PC-9 (cell line): Measurements from ENCODE around the gene DCAF6. TPM values are rescaled to one million over a fixed set of nuclear protein-coding genes. Genes with fewer than 3 reads are reported as not detected.

Source experiments
- BruUV-seq: library from RNA; stranded (reverse); fragments of 400-500 nt; replicated peaks from 2 replicates; lab custom pipeline; 2021; lab: Mats Ljungman, UMichigan
- CTCF ChIA-PET: fragments of 300-600 bp; sonication (Branson Sonifier 250); formaldehyde crosslinking; loops from one replicate; lab custom pipeline; 2022; ENCODE audit warnings: antibody characterized with exemption; lab: Charles Lee
- POLR2A ChIA-PET: fragments of 300-600 bp; sonication (Branson Sonifier 250); formaldehyde crosslinking; loops from one replicate; lab custom pipeline; 2022; ENCODE audit warnings: antibody characterized with exemption; ENCODE audit not compliant: unreplicated experiment; lab: Charles Lee
- DNase-seq, 2 experiments: peaks; one replicate each; pipeline versions ENCODE4 v3.0.0 to v3.0.0-alpha.2; 2015 to 2022; ENCODE audit warnings: mixed read lengths in 1 of 2
- H2AFZ ChIP-seq: fragments of 200-600 bp; sonication (generic); 2 replicates; pipeline ENCODE4 v1.8.1; 2017; ENCODE audit warnings: antibody characterized with exemption
- H3F3A ChIP-seq: fragments of 200-600 bp; sonication (generic); 2 replicates; pipeline ENCODE4 v1.8.1; 2017; ENCODE audit warnings: antibody characterized with exemption, mild to moderate bottlenecking, low read depth; ENCODE audit not compliant: insufficient read depth
- H3K27ac ChIP-seq: fragments of 200-600 bp; sonication (generic); 2 replicates; pipeline ENCODE4 v1.6.1; 2016; ENCODE audit warnings: mixed run types
- H3K27me3 ChIP-seq: fragments of 200-600 bp; sonication (generic); 2 replicates; pipeline ENCODE4 v1.6.1; 2016; ENCODE audit warnings: low read depth, mixed run types; ENCODE audit not compliant: insufficient read depth
- H3K36me3 ChIP-seq: fragments of 200-600 bp; sonication (generic); 2 replicates; pipeline ENCODE4 v1.6.1; 2016; ENCODE audit warnings: low read depth, mixed run types
- H3K4me1 ChIP-seq: fragments of 200-600 bp; sonication (generic); replicated peaks from 2 replicates; pipeline ENCODE4 v1.6.1; 2016; ENCODE audit warnings: mixed run types; ENCODE audit not compliant: insufficient read depth
- H3K4me2 ChIP-seq: fragments of 200-600 bp; sonication (generic); 2 replicates; pipeline ENCODE4 v1.6.1; 2017; ENCODE audit warnings: mixed run types
- H3K4me3 ChIP-seq: fragments of 200-600 bp; sonication (generic); 2 replicates; pipeline ENCODE4 v1.6.1; 2016; ENCODE audit warnings: mixed run types
- H3K79me2 ChIP-seq: fragments of 200-600 bp; sonication (generic); 2 replicates; pipeline ENCODE4 v1.6.1; 2017; ENCODE audit warnings: low read depth, mixed run types
- H3K9me2 ChIP-seq: fragments of 200-600 bp; sonication (generic); 2 replicates; pipeline ENCODE4 v1.8.1; 2017; ENCODE audit warnings: mild to moderate bottlenecking; ENCODE audit not compliant: insufficient read depth
- H3K9me3 ChIP-seq: fragments of 200-600 bp; sonication (generic); 2 replicates; pipeline ENCODE4 v1.8.1; 2016; ENCODE audit warnings: low read depth; ENCODE audit not compliant: insufficient read depth
- H4K20me1 ChIP-seq: fragments of 200-600 bp; sonication (generic); 2 replicates; pipeline ENCODE4 v1.8.1; 2017; ENCODE audit not compliant: insufficient read depth
- CTCF ChIP-seq: fragments of 200-600 bp; sonication (generic); conservative IDR thresholded peaks from 2 replicates; pipeline ENCODE4 v1.6.1; 2017; ENCODE audit warnings: mixed run types, antibody characterized with exemption, mild to moderate bottlenecking, moderate library complexity
- EZH2 ChIP-seq: fragments of 200-600 bp; sonication (generic); IDR thresholded peaks from 2 replicates; pipeline ENCODE4 v1.8.0; 2017; ENCODE audit warnings: antibody characterized with exemption, low read depth
- intact Hi-C: fragments of 100-400 bp; cut with micrococcal nuclease; formaldehyde crosslinking; loops from one replicate; pipeline ENCODE4 v1.10.0; 2022; ENCODE audit not compliant: unreplicated experiment
- total RNA-seq: library from RNA; stranded (reverse); gene quantifications from 2 replicates; pipeline ENCODE4 v1.2.3, GENCODE V29; 2021

DCAF6 gene
- total RNA-seq, 1 experiment from 2014 or later, result 77.4 TPM

GRCh38 chr1:168105846-168106245 is 169.4 kb downstream of the DCAF6 start:
- ChIA-PET POLR2A (no interaction called here), CTCF (no interaction called here)
- H3K79me2 ChIP-seq, result no peaks in the 10 kb centered on the region
- DNase-seq, result no peak
- BruUV-seq, result no TSS peak
- H3K4me3 ChIP-seq, result no peak overlapping the region
- H2AFZ ChIP-seq, result no peak overlapping the region
- H3K27me3 ChIP-seq, result no peaks in the 10 kb centered on the region
- no peak for TF ChIP-seq EZH2
- no peak for TF ChIP-seq CTCF
- H4K20me1 ChIP-seq, result no peaks in the 10 kb centered on the region
- H3K4me2 ChIP-seq, result no peak overlapping the region
- no peaks in the 10 kb centered on the region for H3K9me3 ChIP-seq
- no peak overlapping the region for H3K27ac ChIP-seq
- intact Hi-C loops, result no loop called here
- no peaks in the 10 kb centered on the region for H3K36me3 ChIP-seq
- no peaks in the 10 kb centered on the region; the same call in 1 of the 2 replicates for H3K9me2 ChIP-seq
- no peaks in the 10 kb centered on the region for H3F3A ChIP-seq
- H3K4me1 ChIP-seq, result no peaks in the 10 kb centered on the region

- H3K4me2 ChIP-seq, result no peak overlapping the region
These were observed 169.8 kb downstream of the DCAF6 start for GRCh38 chr1:168106274-168106673.

GRCh38 chr1:168110896-168111545 is 174.5 kb downstream of the DCAF6 start:
- 0 out of 2 replicates have a peak, but pooled peaks cover 1% of the 10 kb centered on the region for H3K4me1 ChIP-seq
- no peaks in the 10 kb centered on the region; the same call in 1 of the 2 replicates for H3F3A ChIP-seq
- POLR2A ChIA-PET, result interaction anchor here (0.7 kb wide), 1 partner anchor 51 kb away, joined by 21 read pairs; no protein-coding TSS in a partner anchor
- intact Hi-C loops, result no loop called here
- H3K36me3 ChIP-seq, result no peaks in the 10 kb centered on the region
- H4K20me1 ChIP-seq, result no peaks in the 10 kb centered on the region
- no peaks in the 10 kb centered on the region for H3K79me2 ChIP-seq
- no peak overlapping the region for H3K4me3 ChIP-seq
- CTCF ChIA-PET, result interaction anchor here (0.6 kb wide), 1 partner anchor 89 kb away, joined by 4 read pairs; no protein-coding TSS in a partner anchor
- H3K27ac ChIP-seq, result no peak overlapping the region
- no peaks in the 10 kb centered on the region for H3K9me3 ChIP-seq
- no peaks in the 10 kb centered on the region; the same call in 1 of the 2 replicates for H3K9me2 ChIP-seq
- TF ChIP-seq CTCF, result no peak
- TF ChIP-seq EZH2, result no peak
- no peak overlapping the region for H3K4me2 ChIP-seq
- H2AFZ ChIP-seq, result no peak overlapping the region
- no TSS peak for BruUV-seq
- no peak for DNase-seq
- H3K27me3 ChIP-seq, result no peaks in the 10 kb centered on the region

More at GRCh38 chr1:168106274-168106673, 169.8 kb downstream of the DCAF6 start:
- H4K20me1 ChIP-seq, result no peaks in the 10 kb centered on the region
- ChIA-PET CTCF (no interaction called here), POLR2A (no interaction called here)
- no peaks in the 10 kb centered on the region; the same call in 1 of the 2 replicates for H3K9me2 ChIP-seq
- H3K36me3 ChIP-seq, result no peaks in the 10 kb centered on the region
- H3K4me1 ChIP-seq, result no peaks in the 10 kb centered on the region
- no peaks in the 10 kb centered on the region for H3K27me3 ChIP-seq
- H3K4me3 ChIP-seq, result no peak overlapping the region
- no peaks in the 10 kb centered on the region for H3K9me3 ChIP-seq
- TF ChIP-seq EZH2, result no peak
- TF ChIP-seq CTCF, result no peak
- no peaks in the 10 kb centered on the region for H3K79me2 ChIP-seq
- no TSS peak for BruUV-seq
- no peak overlapping the region for H3K27ac ChIP-seq
- intact Hi-C loops, result no loop called here
- no peaks in the 10 kb centered on the region for H3F3A ChIP-seq
- no peak for DNase-seq
- no peak overlapping the region for H2AFZ ChIP-seq
